VCaP (cell line): ENCODE results near the gene FGFRL1.
A peak's percentile ranks its signal among the peaks of the same experiment; 100 is the strongest.

ENCODE experiments used
- H3K27ac ChIP-seq: fragments of 450-650 bp; 2 replicates; pipeline ENCODE4 v1.5.1; 2017
- CTCF ChIP-seq: fragments of 450-650 bp; conservative IDR thresholded peaks from 2 replicates; pipeline ENCODE4 v1.5.1; 2017; ENCODE audit warnings: mild to moderate bottlenecking, moderate library complexity

Gene FGFRL1

GRCh38 chr4:978957-979701 is 32.3 kb upstream of the FGFRL1 start:
- no peak for TF ChIP-seq CTCF
- H3K27ac ChIP-seq: no peak overlapping the region

GRCh38 chr4:982291-982690 is 29.1 kb upstream of the FGFRL1 start:
- no peak for TF ChIP-seq CTCF
- no peak overlapping the region for H3K27ac ChIP-seq

DNA sequence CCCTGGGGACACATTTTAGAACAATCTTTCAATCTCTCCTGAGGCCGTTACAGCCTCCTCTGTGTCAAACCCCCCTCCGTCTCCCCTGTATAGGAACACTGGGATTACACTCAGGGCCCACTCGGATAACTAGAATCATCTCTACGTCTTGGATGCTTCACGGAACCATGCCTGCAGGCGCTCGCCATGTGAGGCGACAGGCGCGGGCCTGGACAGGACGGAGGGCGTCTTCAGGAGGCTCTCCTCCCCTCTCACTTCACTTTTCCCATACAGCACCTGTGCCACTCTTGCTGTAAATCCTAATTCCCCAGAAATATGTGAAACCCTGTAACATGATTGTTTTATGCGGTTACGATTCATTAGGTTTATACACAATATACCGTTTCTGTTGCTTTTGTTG is 28.6 kb upstream of the FGFRL1 start:
- TF ChIP-seq CTCF: no peak
- no peak overlapping the region for H3K27ac ChIP-seq

DNA sequence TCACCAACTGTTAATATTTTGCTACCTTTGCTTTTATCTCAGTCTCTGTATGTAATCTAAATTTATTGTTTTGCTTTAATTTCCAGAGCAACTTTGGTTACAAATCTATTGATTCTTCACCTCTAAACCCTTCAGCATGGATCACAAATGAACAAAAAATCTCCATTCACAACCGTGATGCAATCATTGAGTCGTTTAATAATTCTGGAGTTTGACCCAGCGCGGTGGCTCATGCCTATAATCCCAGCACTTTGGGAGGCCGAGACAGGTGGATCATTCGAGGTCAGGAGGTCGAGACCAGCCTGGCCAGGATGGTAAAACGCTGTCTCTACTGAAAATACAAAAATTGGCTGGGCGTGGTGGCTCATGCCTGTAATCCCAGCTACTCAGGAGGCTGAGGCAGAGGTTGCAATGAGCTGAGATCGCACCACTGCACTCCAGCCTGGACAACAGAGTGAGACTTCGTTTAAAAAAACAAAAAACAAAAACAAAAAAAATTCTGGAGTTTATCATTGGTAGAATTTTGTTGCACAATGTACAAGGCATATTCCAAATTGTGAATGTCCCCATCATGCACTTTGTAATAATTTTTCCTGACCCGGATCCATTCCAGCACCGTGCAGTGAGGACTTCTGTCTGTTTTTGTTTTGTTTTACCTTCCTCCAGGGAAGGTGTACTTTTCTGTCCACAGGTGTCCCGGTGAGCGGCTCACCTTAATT is 26.9 kb upstream of the FGFRL1 start:
- no peak overlapping the region for H3K27ac ChIP-seq
- TF ChIP-seq CTCF: no peak

- peak overlapping the region; percentile 88 for H3K27ac ChIP-seq
- no peak for TF ChIP-seq CTCF
Observed at GRCh38 chr4:985123-985830, 26.1 kb upstream of the FGFRL1 start.

DNA sequence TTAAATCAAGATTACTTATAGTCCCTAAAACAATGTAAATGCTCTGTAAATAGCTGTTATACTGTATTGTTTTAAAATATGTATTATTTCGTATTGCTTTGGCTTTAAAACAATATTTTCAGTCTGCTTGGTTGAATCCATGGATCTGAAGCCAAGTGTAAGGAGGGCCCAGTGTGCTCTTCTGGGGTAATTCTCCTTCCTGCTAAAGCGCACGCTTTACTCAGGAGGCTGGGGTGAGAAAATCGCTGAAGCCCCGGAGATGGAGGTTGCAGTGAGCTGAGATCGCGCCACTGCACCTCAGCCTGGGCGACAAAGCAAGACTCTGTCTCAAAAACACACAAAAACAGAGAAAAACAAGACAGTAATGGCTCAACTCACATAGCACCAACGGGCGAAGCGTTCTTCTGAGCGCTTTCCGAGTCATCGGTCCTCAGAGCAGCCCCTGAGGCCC is 25.0 kb upstream of the FGFRL1 start:
- H3K27ac ChIP-seq: peak overlapping the region; percentile 88
- TF ChIP-seq CTCF: no peak
